Breast epithelium (tissue), 3 donors: Measurements from ENCODE around the gene OAS1.

ENCODE experiments used
- CTCF ChIP-seq, 3 donors: fragments of 450-650 bp; IDR thresholded peaks; one replicate each; pipeline ENCODE4 v1.5.1; 2016 to 2017; ENCODE audit warnings: antibody characterized with exemption in 3 of 3, mild to moderate bottlenecking in 3 of 3, moderate library complexity in 3 of 3
- POLR2A ChIP-seq: fragments of 450-650 bp; IDR thresholded peaks from one replicate; pipeline ENCODE4 v1.6.1; 2016; ENCODE audit warnings: antibody characterized with exemption, mild to moderate bottlenecking, moderate library complexity
- POLR2AphosphoS5 ChIP-seq, 3 donors: sonication (generic); formaldehyde crosslinking; IDR thresholded peaks; one replicate each; pipeline ENCODE4 v1.6.1; 2017; ENCODE audit warnings: antibody characterized with exemption in 3 of 3

GRCh38 chr12:112875608-112876007 is 31.2 kb upstream of the OAS1 start:
- TF ChIP-seq CTCF (IDR thresholded peaks at IDR 0.05) (no peak), POLR2A (no peak), POLR2AphosphoS5 (IDR thresholded peaks at IDR 0.05) (no peak)
